HepG2 (cell line): ENCODE results near the gene NDUFAF8.

ENCODE experiments used
- ARID2 ChIP-seq: sonication (generic); formaldehyde crosslinking; IDR thresholded peaks from 2 replicates; pipeline ENCODE4 v1.8.1; 2022; ENCODE audit warnings: mild to moderate bottlenecking, missing genetic modification reagents, borderline replicate concordance
- CTCF ChIP-seq: sonication (generic); formaldehyde crosslinking; IDR thresholded peaks from 2 replicates; pipeline ENCODE4 v1.5.0; 2020; ENCODE audit warnings: mild to moderate bottlenecking, missing genetic modification reagents, moderate library complexity
- GFI1 ChIP-seq: sonication (generic); formaldehyde crosslinking; IDR thresholded peaks from 2 replicates; pipeline ENCODE4 v1.5.0; 2020; ENCODE audit warnings: missing genetic modification reagents, mild to moderate bottlenecking, borderline replicate concordance
- MXI1 ChIP-seq: IDR thresholded peaks from 3 replicates; pipeline ENCODE4 v1.6.1; 2012; ENCODE audit warnings: low read depth, low read length, inconsistent platforms, borderline replicate concordance
- PPARG ChIP-seq: conservative IDR thresholded peaks from 2 replicates; pipeline ENCODE4 v1.6.1; 2016; ENCODE audit warnings: missing biosample characterization, missing genetic modification reagents
- RERE ChIP-seq: IDR thresholded peaks from 2 replicates; pipeline ENCODE4 v1.6.1; 2016; ENCODE audit warnings: low read depth, missing genetic modification reagents, missing compliant biosample characterization
- SIN3A ChIP-seq: IDR thresholded peaks from 2 replicates; pipeline ENCODE4 v1.6.1; 2011; ENCODE audit warnings: low read depth, mild to moderate bottlenecking, control low read depth, low read length, borderline replicate concordance
- SYNCRIP ChIP-seq: fragments of 200-400 bp; formaldehyde crosslinking; IDR thresholded peaks from 2 replicates; pipeline ENCODE4 v1.6.1; 2018; ENCODE audit warnings: mild to moderate bottlenecking, low read depth, low read length; ENCODE audit not compliant: insufficient read depth

GRCh38 chr17:81286491-81287145 lies 47.5 kb downstream of the NDUFAF8 start:
- TF ChIP-seq SYNCRIP (no peak), MXI1 (no peak), CTCF (CRISPR knock-in tag) (no peak), GFI1 (CRISPR knock-in tag) (no peak), RERE (CRISPR knock-in tag) (no peak), PPARG (CRISPR knock-in tag) (no peak), SIN3A (no peak), ARID2 (CRISPR knock-in tag) (no peak)
